NCI-H146 treated with DMSO at 0.1 percent for 48 hours (cell line): Measurements from ENCODE around the gene SERTAD2.

Experiments used
- DNase-seq: peaks from one replicate; lab custom pipeline; 2025; ENCODE audit not compliant: unreplicated experiment; lab: John Stamatoyannopoulos, UW

Gene SERTAD2

DNA sequence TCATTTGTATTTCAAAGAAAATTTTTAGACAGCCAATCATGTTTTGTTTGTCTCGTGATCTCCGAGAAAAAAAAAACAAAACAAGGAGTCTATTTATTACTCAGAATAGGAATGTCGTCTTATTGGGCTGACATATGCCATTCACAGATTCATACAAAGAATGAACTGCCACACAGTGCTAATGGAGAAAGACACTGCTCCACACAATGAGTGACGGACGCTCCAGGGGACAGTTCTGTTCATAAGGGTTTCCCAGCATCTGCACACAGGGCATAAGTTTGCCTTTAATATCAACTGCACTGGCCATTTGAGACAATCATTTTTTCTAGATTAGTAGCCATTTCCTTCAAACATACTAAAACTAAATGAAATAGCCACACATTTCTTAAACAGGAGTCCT, 3.4 kb downstream of the SERTAD2 start:
- DNase-seq, result no peak

DNA sequence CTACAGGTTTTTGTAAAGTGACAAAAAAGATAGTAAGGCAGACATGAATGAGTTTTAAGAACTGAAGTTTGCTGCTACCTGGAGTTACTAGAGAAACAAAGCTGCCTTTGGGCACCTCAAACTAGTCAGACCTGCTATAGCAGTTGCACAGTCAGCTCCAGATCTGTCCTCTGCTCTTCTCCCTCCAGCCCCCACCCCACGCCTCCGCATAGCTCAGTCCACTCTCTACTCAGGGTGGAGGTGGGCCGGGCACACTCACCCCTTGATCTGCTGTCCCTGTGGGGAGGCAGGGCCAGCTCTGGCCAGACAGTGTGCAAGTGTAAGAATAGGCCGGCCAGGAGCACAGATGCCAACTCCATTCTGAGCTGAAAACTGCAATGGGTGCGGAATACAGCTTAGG, 4.1 kb downstream of the SERTAD2 start:
- DNase-seq, result no peak

DNA sequence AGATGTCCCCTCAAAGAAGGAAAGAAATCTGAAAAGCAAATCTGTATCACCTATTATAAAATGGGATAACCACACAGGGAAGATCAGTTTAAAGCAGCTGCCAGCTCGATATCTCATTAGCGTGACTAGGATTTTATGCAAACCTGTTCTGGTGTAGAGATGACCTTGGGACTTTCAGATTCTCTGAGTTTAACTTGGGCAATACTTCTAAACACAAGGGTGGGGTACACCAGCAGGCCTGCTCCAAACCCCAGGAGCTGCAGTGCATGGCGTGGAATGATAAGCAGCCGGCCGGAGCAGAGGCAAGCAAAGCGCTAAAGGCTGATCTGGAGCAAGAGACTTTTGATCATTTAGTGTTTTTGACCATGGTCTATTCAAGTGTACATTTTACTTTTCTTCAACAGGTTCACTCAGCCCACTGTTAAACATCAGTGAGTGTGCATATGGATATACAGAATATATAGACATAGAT, 4.7 kb downstream of the SERTAD2 start:
- no peak for DNase-seq

DNA sequence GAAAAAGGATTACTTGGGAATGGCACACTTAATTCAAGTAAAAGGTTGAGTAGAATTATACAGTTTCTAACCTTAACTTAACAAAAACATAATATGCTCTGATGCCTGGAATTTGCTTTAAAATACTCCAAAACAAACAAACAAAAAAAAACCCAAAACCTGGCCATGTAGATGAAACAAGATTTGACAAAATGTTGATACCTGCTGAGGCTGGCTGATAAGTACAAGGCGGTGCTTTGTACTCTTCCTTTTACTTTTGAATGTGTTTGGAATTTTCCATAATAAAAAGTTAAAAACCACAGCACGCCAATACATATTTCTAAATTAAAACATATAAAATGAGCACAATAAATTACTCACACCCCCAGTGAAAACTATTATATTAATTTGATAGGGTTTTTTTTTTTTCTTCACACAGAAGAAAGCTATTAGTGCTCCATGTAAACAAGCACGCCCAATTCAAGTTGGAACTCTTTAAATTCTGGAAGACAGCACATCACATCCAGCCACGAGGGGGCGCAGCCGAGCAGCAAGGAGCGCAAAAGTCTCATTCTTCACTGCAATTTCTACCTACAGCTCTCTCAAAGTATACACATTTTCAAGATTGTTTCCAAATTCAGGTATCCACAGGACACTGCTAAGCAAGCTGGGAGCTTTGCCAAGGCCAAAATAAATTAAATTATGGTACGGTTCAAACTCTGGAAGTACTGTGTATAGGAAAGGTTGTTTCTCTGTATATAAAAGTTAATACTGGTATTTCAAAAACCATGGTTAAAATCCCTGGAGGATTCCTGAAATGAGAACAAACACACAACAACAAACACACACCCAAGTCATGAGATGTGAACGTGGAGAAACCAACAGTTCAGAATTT, 7.5 kb downstream of the SERTAD2 start:
- peak; percentile 32 for DNase-seq

DNA sequence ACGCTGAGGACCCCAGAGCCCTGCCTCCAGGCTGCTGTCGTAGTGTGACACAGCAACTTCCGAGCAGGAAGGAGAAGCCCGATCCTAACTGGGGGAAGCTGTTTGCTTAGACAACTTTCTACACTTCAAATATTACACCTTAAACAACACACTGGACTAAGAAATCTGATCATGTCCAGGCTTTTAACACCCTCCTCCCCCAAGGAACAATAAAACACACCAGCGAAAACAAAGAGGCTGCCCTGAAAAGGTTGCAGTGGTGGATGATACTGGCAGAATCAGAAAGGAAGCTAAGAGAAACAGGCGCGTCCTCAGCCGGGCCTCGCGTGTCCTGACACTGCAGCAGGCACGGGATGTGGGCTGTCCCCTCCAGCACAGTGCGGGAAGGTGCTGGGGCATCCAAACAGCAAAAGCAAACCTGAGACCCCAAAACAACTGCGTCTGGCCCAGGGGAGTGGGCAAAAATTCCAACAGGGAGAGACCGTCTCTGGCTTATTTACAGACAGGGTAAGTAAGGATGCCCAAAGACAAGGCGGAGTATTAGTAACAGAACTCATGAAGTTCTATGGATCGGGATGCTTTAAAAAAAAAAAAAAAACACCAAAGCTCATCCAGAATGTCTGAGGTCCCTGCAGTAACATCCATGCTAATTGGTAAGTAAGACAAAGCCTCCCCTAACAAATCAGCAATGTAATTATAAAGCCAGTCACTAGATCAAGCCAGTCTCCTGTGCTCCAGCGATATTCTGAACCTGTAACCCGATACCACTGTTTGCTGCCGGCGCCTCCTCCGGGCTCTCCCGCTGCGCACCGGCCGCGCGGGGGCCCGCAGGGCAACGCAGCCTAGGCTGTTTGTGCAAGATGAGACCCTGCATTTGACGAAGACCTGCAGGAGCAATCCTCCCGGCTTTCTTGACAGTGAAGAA, 9.0 kb downstream of the SERTAD2 start:
- peak; percentile 76 for DNase-seq

DNA sequence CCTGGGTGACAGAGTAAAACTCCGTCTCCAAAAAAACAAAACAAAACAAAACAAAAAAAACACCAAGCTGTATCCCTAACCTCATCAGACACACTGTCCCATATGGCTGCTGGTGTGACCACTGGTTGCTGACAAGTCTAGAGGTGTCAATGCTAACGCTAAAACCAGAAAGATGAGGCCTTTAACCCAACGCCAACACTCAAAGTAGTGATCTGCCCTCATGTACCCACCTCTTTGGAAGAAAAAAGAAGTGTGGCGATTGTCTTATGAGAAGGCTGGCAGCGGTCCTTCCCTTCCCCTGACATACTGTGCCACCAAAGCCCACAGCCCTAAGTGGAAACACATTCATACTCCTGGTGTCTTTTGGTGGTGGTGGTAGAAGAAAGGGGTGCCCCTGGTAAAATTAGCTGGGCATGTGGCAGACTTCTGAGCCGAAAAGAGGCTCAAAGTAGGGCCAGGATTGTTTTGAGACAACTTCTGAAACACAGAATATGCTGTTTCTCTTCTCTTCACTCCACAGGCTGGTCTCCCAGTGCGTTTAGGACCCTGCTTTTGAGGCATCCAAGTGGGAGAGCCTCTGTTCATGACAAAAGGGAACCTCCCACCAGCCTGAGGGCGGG, 9.8 kb downstream of the SERTAD2 start:
- no peak for DNase-seq

DNA sequence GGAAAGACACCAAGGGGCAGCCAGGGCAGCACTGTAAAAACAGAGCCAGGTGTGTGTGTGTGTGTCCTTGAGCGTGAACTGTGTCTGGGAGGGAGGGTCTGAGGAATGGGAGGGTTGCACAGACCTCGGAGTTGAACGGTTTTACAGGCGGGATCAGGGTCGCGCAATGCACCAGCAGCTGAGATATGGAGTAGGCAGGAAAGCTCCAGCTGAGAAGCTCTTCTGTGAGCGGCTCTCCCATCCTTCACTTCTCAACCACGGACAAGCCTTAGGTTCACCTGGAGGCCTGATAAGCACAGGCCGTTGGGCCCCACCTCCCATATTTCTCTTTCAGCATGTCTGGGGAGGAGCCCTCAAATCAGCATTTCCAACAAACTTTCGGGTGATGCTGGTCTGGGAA, 12.1 kb downstream of the SERTAD2 start:
- no peak for DNase-seq

DNA sequence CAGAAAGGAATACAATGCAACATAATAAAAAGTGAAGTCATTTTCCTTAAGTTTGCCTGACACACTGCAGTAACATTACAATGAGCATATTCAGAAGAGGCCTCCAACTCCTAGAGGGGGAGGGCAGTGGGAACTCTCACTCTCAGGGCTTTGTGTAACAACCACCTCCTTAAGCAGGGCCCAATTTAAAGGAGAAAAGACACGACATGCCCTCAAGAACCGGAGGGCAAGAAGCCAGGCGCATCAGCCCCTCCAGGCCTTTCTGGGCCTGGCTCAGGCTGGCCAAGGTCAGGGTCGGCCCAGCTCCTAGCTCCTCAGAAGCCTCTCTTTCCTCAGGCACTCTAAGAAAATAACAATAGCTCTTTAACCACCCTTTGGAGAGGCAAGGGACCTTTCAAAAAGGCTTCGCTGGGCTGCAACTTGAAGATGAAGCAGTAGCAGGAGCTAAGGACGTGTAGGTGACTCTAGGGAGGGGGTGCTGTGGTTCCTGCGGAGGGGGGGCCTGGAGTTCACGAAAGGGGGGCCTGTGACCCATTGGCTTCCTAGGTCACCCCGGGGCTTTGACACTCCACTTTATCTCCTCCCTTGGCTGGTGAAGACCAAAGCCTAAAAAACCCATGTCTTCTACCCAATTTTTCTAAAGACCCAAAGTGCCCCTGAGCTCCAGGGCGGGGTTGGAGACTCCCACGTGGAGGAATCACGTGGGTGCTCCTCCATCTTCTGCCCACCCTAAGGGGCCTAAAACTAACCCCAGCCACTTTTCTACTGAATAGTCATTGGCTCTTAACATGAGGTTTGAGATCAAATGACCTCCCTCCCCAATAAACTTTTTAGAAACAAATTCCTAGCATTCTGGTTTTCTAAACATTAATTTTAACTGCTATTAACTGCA, 13.3 kb downstream of the SERTAD2 start:
- no peak for DNase-seq

DNA sequence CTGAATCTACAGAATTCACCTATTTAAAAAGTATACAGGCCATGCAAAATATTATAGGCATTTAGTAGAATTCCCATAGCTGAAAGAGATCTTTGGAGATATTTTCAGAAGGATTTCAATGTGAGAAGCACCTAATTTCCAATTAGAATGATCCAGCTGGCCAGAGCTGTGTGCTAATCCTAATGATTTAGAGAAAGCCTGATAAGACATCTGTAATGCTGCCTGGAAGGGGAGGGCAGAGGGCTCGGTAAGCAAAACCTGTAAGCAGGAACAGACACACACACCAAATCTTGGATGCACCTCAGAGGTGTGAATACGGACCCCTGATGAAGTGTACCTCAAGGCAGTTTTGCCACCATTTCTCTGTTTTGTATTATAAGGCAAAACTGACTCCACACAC, 14.0 kb downstream of the SERTAD2 start:
- DNase-seq, result no peak

DNA sequence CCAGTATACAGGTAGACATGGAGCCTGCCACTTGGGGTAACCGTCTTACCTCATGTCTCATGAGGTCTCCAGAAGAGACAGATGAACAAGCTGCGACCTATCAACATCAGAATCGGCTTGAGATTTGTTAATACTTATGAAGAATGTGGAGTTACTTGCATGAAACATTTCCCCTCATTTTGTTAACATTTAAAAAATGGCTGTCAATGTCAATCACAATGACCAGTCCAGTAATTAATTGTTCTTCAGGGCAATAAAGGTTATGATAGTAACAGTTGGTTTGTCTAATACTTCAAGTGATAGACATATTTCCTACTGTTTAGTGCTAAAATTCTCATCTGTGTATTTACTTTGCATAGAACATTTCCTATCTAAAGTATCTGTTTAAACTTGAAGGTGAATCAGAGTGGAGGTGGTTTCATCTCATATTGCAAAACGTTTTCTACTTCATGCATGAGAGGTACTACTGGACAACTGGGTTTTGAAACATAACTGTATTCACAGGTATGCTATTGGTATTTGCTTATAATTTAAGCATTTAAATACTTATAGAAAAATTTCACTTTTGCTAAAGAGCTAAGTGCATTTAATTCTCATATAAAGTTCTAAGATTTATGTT, 15.1 kb downstream of the SERTAD2 start:
- no peak for DNase-seq

DNA sequence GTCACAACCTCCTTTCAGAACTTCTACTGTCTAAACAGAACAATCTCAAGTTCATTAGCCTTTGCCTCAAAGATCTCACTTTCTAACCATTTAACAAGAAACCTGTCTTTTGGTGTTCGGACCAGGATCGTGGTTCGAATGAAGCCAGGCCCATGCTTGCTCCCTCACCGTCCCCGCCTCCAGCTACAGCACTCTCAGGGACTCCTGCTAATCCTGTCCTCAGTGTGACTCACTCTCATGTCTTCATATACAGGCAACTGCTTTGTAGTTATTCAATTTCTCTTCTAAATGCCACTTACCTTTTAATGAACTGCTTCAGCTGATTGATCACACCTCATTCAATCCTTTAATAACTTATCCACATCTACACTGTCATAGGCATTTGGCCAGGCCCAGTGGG, 15.8 kb downstream of the SERTAD2 start:
- DNase-seq, result no peak

DNA sequence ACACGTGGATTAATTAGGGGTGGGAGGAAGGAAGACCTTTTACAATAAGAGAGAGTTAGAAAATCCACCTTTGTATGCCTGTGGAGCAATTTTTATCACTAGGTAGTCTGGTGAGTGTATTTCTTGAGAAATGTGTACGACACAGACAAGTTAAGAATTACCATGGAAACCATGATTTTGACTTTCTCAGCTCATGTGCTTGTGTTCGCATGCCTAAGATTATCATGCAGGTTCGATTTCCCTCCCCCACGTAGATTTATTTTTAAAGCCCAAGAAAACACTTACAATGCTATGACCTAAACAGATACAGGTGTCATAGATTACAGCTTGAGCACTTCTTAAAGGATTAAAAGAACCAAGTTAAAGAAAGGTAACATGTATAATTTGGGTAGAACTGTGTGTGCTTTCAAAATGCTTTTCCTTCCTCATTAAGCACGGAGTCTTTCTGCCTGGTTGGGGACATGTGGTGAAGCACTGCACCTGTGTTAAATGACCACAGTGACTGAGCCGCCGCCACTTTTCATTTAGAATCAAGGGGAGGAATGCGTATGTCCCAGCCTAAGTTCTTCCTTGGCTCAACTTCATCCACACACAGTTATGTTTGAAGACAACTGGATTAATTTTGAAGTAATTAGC, 16.6 kb downstream of the SERTAD2 start:
- no peak for DNase-seq

DNA sequence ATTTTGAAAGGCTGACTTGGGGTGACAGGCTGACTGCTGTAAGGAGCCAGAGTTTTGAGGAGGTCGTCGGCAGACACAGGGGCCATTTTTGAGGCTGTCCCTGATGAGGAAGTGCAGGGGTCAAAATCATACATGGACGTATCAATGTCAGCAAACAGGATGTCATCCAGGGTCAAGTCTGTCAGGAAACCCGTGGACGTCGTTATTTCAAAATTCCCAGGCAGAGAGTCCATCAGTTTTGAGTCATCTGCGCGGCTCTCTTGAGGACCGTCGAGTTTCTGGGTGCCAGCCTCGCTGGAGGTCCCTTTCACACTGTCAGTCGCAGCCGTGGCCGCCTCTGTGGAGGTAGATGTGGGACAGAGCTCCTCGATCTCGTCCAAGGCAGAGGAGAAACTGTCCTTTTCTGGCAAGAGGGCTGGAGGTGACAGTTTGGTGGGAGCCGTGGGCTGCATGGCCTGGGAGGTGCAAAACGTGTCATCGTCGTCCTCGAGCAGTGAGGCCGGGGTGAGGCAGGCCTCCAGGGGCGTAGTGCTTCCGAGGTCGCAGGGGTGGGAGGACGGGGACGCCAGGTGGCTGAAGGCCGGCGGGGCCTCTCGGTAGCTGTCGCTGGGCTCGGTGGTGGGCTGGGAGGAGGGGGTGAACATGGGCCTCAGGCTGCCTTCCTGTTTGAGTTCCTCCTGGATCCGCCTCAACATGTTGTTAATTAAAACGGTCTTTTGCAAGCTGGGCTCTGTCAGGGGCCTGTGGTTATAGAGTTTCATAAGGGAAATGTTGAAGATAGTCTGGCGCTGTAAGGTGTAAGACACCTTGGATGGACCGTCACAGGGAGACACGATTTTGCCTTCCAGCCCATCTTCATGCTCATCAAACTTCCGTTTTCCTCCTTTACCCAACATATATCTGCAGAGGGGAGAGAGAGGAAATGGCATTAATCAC, 17.5 kb downstream of the SERTAD2 start:
- DNase-seq, result no peak

DNA sequence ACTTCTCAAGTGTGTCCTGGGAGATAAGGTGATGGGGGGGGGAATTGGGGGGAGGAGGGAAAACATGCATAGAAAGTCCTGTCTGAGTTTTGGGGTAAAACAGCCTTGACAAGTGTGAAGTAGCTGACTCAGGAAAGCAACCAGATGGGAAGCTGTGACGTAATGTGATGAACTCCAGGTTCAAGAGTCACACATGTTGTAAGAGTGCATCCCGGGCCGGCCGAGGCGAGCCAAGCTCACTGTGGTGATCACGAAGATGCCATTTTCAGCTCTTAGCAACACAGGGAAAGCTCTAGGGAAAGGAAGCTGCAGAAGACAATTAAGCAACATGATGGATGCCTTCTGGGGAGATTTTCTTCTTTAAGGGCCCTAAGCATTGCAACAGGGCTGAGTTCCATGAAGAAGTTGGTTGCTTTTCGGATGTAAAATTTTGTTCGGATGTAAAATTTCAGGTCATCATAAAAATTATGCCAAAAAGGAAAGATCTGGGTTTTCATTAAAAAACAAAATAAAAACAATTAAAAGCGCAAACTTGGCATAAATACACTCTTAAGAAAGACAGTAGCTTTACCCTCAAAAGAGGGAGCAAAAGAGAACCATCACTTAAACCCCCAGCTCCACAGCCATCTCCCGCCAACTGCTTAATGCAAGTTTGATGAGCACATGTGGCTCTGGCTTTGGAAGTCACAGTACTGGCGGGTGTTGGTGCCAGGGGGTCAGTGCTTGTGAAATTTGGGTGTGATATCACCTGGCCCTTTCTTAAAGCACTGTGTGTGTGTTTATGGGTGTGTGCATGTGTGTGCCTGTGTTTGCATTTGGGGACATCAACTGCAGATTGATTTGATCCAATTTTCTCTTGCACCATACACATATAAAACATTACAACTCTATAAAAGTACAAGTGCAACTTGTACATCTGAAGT, 19.1 kb downstream of the SERTAD2 start:
- DNase-seq, result no peak

DNA sequence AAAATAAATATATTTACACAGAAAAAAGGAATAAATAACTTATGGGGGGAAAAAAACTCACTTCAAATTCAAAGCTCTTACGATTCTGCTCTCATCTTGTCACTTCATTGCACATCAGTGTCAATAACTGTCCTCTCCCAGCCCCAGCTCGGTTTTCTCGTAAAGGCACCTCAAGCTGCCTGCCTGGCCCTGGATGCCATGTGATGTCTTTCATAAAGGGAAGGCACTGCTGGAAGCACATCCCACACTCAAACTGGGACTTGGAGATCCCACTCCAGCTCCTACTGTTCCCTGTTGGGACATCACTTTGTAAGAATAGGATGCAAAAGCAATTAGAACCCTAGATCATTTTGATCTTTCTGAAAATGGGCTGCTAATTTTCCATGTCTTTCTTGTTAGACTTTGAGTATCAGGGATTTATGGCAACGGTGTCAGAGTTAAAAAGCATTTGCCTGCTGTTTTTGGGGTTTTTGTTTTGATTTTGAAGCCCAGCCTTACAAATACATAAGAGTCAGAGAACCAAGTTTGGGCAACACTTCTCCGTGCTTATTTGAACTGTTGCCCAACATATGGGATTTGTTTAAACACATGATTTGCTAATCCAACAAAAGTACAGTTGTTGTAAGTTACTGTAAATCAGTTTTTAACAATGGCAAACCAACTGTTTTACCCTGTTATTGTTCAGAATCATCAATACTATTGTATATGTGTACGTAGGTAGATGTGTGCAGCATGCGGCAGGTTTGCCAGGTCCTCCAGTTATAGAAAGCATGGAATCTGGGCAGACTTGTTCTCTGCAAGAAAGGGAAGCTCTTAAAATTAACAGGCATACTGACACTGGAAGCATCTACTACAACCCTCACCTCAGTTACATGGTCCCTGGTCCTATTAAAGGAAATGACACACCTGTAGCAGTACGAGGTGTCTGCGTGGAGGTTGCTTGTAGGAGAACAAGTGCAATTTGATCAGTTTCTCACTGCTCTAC, 20.6 kb downstream of the SERTAD2 start:
- DNase-seq, result no peak

DNA sequence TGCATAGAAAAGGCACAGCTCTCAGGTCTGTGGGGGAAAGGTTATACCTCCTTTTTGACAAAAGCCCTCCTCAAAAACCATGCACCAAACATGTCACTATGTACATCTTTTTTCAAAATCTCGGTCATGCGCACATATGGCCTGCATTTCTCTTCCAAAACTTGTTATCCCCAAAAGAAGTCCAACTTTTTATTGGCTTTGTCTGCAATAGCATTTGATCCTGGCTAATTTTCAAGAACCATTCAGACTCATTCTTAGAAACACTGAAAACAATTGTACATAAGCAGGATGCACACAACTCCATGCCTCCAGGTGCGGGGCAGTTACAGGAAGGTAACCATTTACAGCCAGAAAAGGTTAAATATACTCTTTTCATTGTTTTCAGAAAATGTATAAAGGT, 21.9 kb downstream of the SERTAD2 start:
- DNase-seq, result no peak
